SK-N-SH (cell line): ENCODE measurements around the gene NPAS3. TPM values are rescaled to one million over a fixed set of nuclear protein-coding genes. Genes with fewer than 3 reads are reported as not detected.

Source experiments
- CTCF ChIA-PET: fragments of 300-600, 350-600 bp; formaldehyde crosslinking; extraction: SDS; loops from one replicate; lab custom pipeline; 2021; lab: Yijun Ruan, JAX
- POLR2A ChIA-PET: fragments of 350-600 bp; sonication (Branson Sonifier 250); formaldehyde crosslinking; extraction: SDS; loops from one replicate; lab custom pipeline; 2020; ENCODE audit warnings: antibody characterized with exemption, inconsistent platforms; lab: Yijun Ruan, JAX
- DNase-seq: peaks from one replicate; pipeline ENCODE4 v3.0.0; 2012
- H2AFZ ChIP-seq: fragments of 200-600 bp; sonication (generic); 2 replicates; pipeline ENCODE4 v1.8.1; 2016; ENCODE audit warnings: antibody characterized with exemption, mild to moderate bottlenecking, low read depth
- H3F3A ChIP-seq: fragments of 200-600 bp; sonication (generic); replicated peaks from 2 replicates; pipeline ENCODE3; 2016; ENCODE audit warnings: antibody characterized with exemption, mild to moderate bottlenecking; ENCODE audit not compliant: insufficient read depth
- H3K27ac ChIP-seq, 2 experiments: fragments of 200-500 bp in 1 of 2; fragments of 200-600 bp in 1 of 2; sonication (Bioruptor generic) in 1 of 2; sonication (generic), shearing (Covaris generic) in 1 of 2; 2 replicates each; pipeline versions ENCODE4 v1.5.1 to v1.6.1; 2014 to 2016; ENCODE audit warnings: low read depth in 2 of 2, inconsistent platforms in 1 of 2, low read length in 1 of 2, mild to moderate bottlenecking in 1 of 2, mixed read lengths in 1 of 2
- H3K27me3 ChIP-seq: fragments of 200-600 bp; sonication (generic), shearing (Covaris generic); 2 replicates; pipeline ENCODE4 v1.6.1; 2016; ENCODE audit warnings: mixed run types; ENCODE audit not compliant: insufficient read depth
- H3K36me3 ChIP-seq, 2 experiments: fragments of 200-500 bp in 1 of 2; fragments of 200-600 bp in 1 of 2; sonication (Bioruptor generic) in 1 of 2; sonication (generic) in 1 of 2; replicated peaks in 1 of 2; 2 replicates each; pipeline versions ENCODE3 to v1.5.1; 2014 to 2016; ENCODE audit warnings: low read length in 1 of 2, mild to moderate bottlenecking in 1 of 2; ENCODE audit not compliant: insufficient read depth in 2 of 2, control insufficient read depth in 1 of 2
- H3K4me1 ChIP-seq, 2 experiments: fragments of 200-500 bp in 1 of 2; fragments of 200-600 bp in 1 of 2; sonication (Bioruptor generic) in 1 of 2; sonication (generic), shearing (Covaris generic) in 1 of 2; 2 replicates each; pipeline versions ENCODE4 v1.5.1 to v1.6.1; 2014 to 2016; ENCODE audit warnings: low read depth in 1 of 2, low read length in 1 of 2, mixed run types in 1 of 2; ENCODE audit not compliant: insufficient read depth in 2 of 2, control insufficient read depth in 1 of 2
- H3K4me2 ChIP-seq: fragments of 200-600 bp; sonication (generic), shearing (Covaris generic); 2 replicates; pipeline ENCODE4 v1.6.1; 2017; ENCODE audit warnings: mixed run types
- H3K4me3 ChIP-seq, 2 experiments: fragments of 200-500 bp in 1 of 2; fragments of 200-600 bp in 1 of 2; sonication (Bioruptor generic) in 1 of 2; sonication (generic), shearing (Covaris generic) in 1 of 2; 2 replicates each; pipeline versions ENCODE4 v1.5.1 to v1.8.1; 2014 to 2016; ENCODE audit warnings: low read depth in 2 of 2, inconsistent platforms in 1 of 2, low read length in 1 of 2, mild to moderate bottlenecking in 1 of 2, mixed read lengths in 1 of 2, moderate library complexity in 1 of 2
- H3K79me2 ChIP-seq: fragments of 200-600 bp; sonication (generic); 2 replicates; pipeline ENCODE4 v1.8.1; 2017; ENCODE audit warnings: mild to moderate bottlenecking; ENCODE audit not compliant: insufficient read depth
- H3K9ac ChIP-seq: fragments of 200-600 bp; sonication (generic); 2 replicates; pipeline ENCODE4 v1.6.1; 2017; ENCODE audit warnings: mixed run types
- H3K9me2 ChIP-seq: fragments of 200-600 bp; sonication (generic); 2 replicates; pipeline ENCODE4 v1.6.1; 2017; ENCODE audit warnings: mixed run types
- H3K9me3 ChIP-seq: fragments of 200-600 bp; sonication (generic); 2 replicates; pipeline ENCODE4 v1.6.1; 2017; ENCODE audit warnings: mixed run types, mild to moderate bottlenecking, moderate library complexity
- H4K20me1 ChIP-seq: fragments of 200-600 bp; sonication (generic); 2 replicates; pipeline ENCODE4 v1.6.1; 2017; ENCODE audit warnings: mild to moderate bottlenecking, mixed run types; ENCODE audit not compliant: insufficient read depth
- CHD2 ChIP-seq: fragments of 150-350 bp; IDR thresholded peaks from 2 replicates; pipeline ENCODE4 v1.6.1; 2018; ENCODE audit warnings: low read length; ENCODE audit not compliant: partially characterized antibody
- EP300 ChIP-seq, 2 experiments: IDR thresholded peaks; 2 replicates each; pipeline versions ENCODE4 v1.4.0 to v1.6.1; 2012; ENCODE audit warnings: borderline replicate concordance in 1 of 2, low read depth in 1 of 2, low read length in 1 of 2
- EZH2phosphoT487 ChIP-seq: fragments of 200-600 bp; sonication (generic); IDR thresholded peaks from 2 replicates; pipeline ENCODE4 v1.6.1; 2017; ENCODE audit warnings: low read depth, mixed run types, mild to moderate bottlenecking, antibody characterized with exemption, moderate library complexity, borderline replicate concordance
- FOXJ3 ChIP-seq: sonication (generic); formaldehyde crosslinking; IDR thresholded peaks from 2 replicates; pipeline ENCODE4 v1.5.1; 2020; ENCODE audit warnings: mild to moderate bottlenecking, missing genetic modification reagents
- FOXM1 ChIP-seq: IDR thresholded peaks from 2 replicates; pipeline ENCODE4 v1.4.0; 2012; ENCODE audit warnings: low read depth, mild to moderate bottlenecking
- GABPA ChIP-seq: IDR thresholded peaks from 2 replicates; pipeline ENCODE4 v1.4.0; 2012; ENCODE audit warnings: low read depth, mild to moderate bottlenecking
- IRF3 ChIP-seq: fragments of 150-350 bp; IDR thresholded peaks from 2 replicates; pipeline ENCODE4 v1.6.1; 2016; ENCODE audit warnings: mild to moderate bottlenecking, low read depth, low read length
- JUND ChIP-seq: IDR thresholded peaks from 2 replicates; pipeline ENCODE4 v1.4.0; 2012
- MEF2A ChIP-seq: IDR thresholded peaks from 2 replicates; pipeline ENCODE4 v1.4.0; 2012; ENCODE audit warnings: low read depth, borderline replicate concordance
- PBX3 ChIP-seq: IDR thresholded peaks from 2 replicates; pipeline ENCODE4; 2012
- POLR2AphosphoS5 ChIP-seq: IDR thresholded peaks from 2 replicates; pipeline ENCODE4 v1.6.1; 2012; ENCODE audit warnings: low read depth, low read length
- RCOR1 ChIP-seq: fragments of 150-350 bp; IDR thresholded peaks from 2 replicates; pipeline ENCODE4 v1.6.1; 2017; ENCODE audit warnings: antibody characterized with exemption, low read length
- SIN3A ChIP-seq: IDR thresholded peaks from 2 replicates; pipeline ENCODE4 v1.6.1; 2012; ENCODE audit warnings: low read depth, mild to moderate bottlenecking, low read length, moderate library complexity, borderline replicate concordance
- SMC3 ChIP-seq: IDR thresholded peaks from 2 replicates; pipeline ENCODE4 v1.6.1; 2012; ENCODE audit warnings: low read depth, low read length, improper control_type of control experiment
- TAF1 ChIP-seq: IDR thresholded peaks from 2 replicates; pipeline ENCODE4 v1.6.1; 2012; ENCODE audit warnings: low read depth, mild to moderate bottlenecking, low read length, moderate library complexity, borderline replicate concordance
- USF1 ChIP-seq: IDR thresholded peaks from 2 replicates; pipeline ENCODE4 v1.4.0; 2012; ENCODE audit warnings: low read depth, borderline replicate concordance
- USF2 ChIP-seq: fragments of 150-350 bp; IDR thresholded peaks from 2 replicates; pipeline ENCODE4 v1.6.1; 2017; ENCODE audit warnings: antibody characterized with exemption, low read length, low read depth, borderline replicate concordance
- YY1 ChIP-seq: IDR thresholded peaks from 2 replicates; pipeline ENCODE4 v1.4.0; 2012; ENCODE audit warnings: low read depth, mild to moderate bottlenecking
- WGBS: methylation state at CpG from one replicate; pipeline ENCODE4 v1.1.6; 2017; ENCODE audit warnings: low lambda C conversion rate; 5-methylcytosine and 5-hydroxymethylcytosine counted together
- polyA plus RNA-seq, 3 experiments: library from polyadenylated mRNA; depleted of rRNA; stranded (reverse); fragments of >200 nt; gene quantifications; 2 replicates each; pipeline ENCODE4 v1.2.3, GENCODE V29; 2012

NPAS3 gene
- polyA plus RNA-seq, 1 of the 3 experiments (the other 2 are of a cell fraction) = 4.3 TPM

GRCh38 chr14:33720284-33720787, 781.7 kb downstream of the NPAS3 start:
- Histone ChIP-seq H4K20me1 (no peaks in the 10 kb centered on the region), H3K27ac (no peak overlapping the region), H3K27me3 (no peaks in the 10 kb centered on the region), H3K9me3 (no peaks in the 10 kb centered on the region), H3K79me2 (no peaks in the 10 kb centered on the region), H3K36me3 (no peaks in the 10 kb centered on the region), H3K4me3 (no peak overlapping the region), H3K9ac (no peak overlapping the region), H3K4me1 (peaks cover 0 to under 1% of the 10 kb centered on the region in 2 experiments; a peak in 2 of 4 replicates), H3K4me2 (no peak overlapping the region), H3K9me2 (no peaks in the 10 kb centered on the region), H2AFZ (no peak overlapping the region), H3F3A (no peaks in the 10 kb centered on the region)
- ChIA-PET POLR2A (no interaction called here), CTCF (no interaction called here)
- TF ChIP-seq TAF1 (no peak), USF2 (no peak), POLR2AphosphoS5 (no peak), JUND (no peak), EZH2phosphoT487 (no peak), PBX3 (no peak), SIN3A (no peak), EP300 (IDR thresholded peaks at IDR 0.05; ENCODE audit: borderline replicate concordance in 1 of 2, low read depth in 1 of 2, low read length in 1 of 2) (no peak), GABPA (no peak), IRF3 (no peak), RCOR1 (no peak), CHD2 (no peak), USF1 (no peak), SMC3 (no peak), MEF2A (no peak), YY1 (no peak), FOXJ3 (CRISPR knock-in tag) (no peak), FOXM1 (no peak)
- WGBS = 73% methylated on average over 4 of the region's 4 CpGs
- DNase-seq = no peak
